Umbilical cord (tissue), 2 donors: ENCODE measurements around the gene ZFHX3. TPM values are rescaled to one million over a fixed set of nuclear protein-coding genes. Genes with fewer than 3 reads are reported as not detected.

ENCODE experiments used
- DNase-seq: peaks from one replicate; pipeline ENCODE4 v3.0.0-alpha.2; 2015; ENCODE audit warnings: low spot score
- total RNA-seq: library from RNA; depleted of rRNA; stranded (reverse); fragments of >200 nt; gene quantifications from one replicate; pipeline ENCODE4 v1.2.3, GENCODE V29; 2014; ENCODE audit warnings: low replicate concordance; ENCODE audit not compliant: insufficient read depth

Gene ZFHX3
- total RNA-seq, 1 donor from 2014 or later, result 26.7 TPM

- DNase-seq, result peak; percentile 87
Observed at GRCh38 chr16:72829846-72830775, 217.8 kb downstream of the ZFHX3 start.

GRCh38 chr16:72827866-72828265 is 220.1 kb downstream of the ZFHX3 start:
- peak; percentile 50 for DNase-seq

- no peak for DNase-seq
Observed at GRCh38 chr16:72825912-72826621, 221.9 kb downstream of the ZFHX3 start.

- no peak for DNase-seq
Observed at GRCh38 chr16:72824761-72825160, 223.2 kb downstream of the ZFHX3 start.

GRCh38 chr16:72824027-72824426 is 223.9 kb downstream of the ZFHX3 start:
- no peak for DNase-seq

GRCh38 chr16:72821185-72821950 is 226.6 kb downstream of the ZFHX3 start:
- DNase-seq, result no peak

- DNase-seq, result no peak
Observed at GRCh38 chr16:72819345-72819744, 228.6 kb downstream of the ZFHX3 start.

- DNase-seq, result no peak
Observed at GRCh38 chr16:72818236-72818845, 229.6 kb downstream of the ZFHX3 start.

GRCh38 chr16:72815348-72816318 is 232.3 kb downstream of the ZFHX3 start:
- no peak for DNase-seq

- no peak for DNase-seq
Observed at GRCh38 chr16:72814226-72814625, 233.7 kb downstream of the ZFHX3 start.

- peak; percentile 65 for DNase-seq
Observed at GRCh38 chr16:72812672-72813071, 235.3 kb downstream of the ZFHX3 start.

- DNase-seq, result no peak
Observed at GRCh38 chr16:72811876-72812275, 236.1 kb downstream of the ZFHX3 start.

GRCh38 chr16:72811188-72811720 is 236.7 kb downstream of the ZFHX3 start:
- DNase-seq, result no peak

- no peak for DNase-seq
Observed at GRCh38 chr16:72810480-72810879, 237.4 kb downstream of the ZFHX3 start.

- DNase-seq, result no peak
Observed at GRCh38 chr16:72809446-72809845, 238.5 kb downstream of the ZFHX3 start.

- DNase-seq, result no peak
Observed at GRCh38 chr16:72808754-72809153, 239.2 kb downstream of the ZFHX3 start.

- peak; percentile 38 for DNase-seq
Observed at GRCh38 chr16:72807245-72807644, 240.7 kb downstream of the ZFHX3 start.

GRCh38 chr16:72805486-72805885 is 242.4 kb downstream of the ZFHX3 start:
- no peak for DNase-seq

- DNase-seq, result no peak
Observed at GRCh38 chr16:72800524-72801161, 247.3 kb downstream of the ZFHX3 start.

- DNase-seq, result no peak
Observed at GRCh38 chr16:72798264-72798663, 249.7 kb downstream of the ZFHX3 start.
